ENCODE measurements around the gene IFT20. TPM values are rescaled to one million over a fixed set of nuclear protein-coding genes. Genes with fewer than 3 reads are reported as not detected.

IFT20 gene
- total RNA-seq, 1 experiment from 2014 or later, result 21.0 TPM

- Histone ChIP-seq H3K23ac (ENCODE audit: insufficient read length, low read depth, low read length) (no peak overlapping the region), H2BK15ac (ENCODE audit: low read depth, low read length) (no peak overlapping the region), H2BK120ac (ENCODE audit: low read depth, low read length, poor library complexity, severe bottlenecking) (no peak overlapping the region), H4K5ac (ENCODE audit: insufficient read length, low read depth, low read length) (no peak overlapping the region), H3K27me3 (ENCODE audit: insufficient read depth, low read length) (no peaks in the 10 kb centered on the region), H3K9me3 (ENCODE audit: control insufficient read depth, low read depth, low read length) (no peaks in the 10 kb centered on the region), H3K79me1 (ENCODE audit: insufficient read depth, low read depth, low read length, poor library complexity, severe bottlenecking) (no peaks in the 10 kb centered on the region), H3K79me2 (ENCODE audit: insufficient read depth, low read length) (no peaks in the 10 kb centered on the region), H3K4ac (ENCODE audit: low read depth, low read length) (no peak overlapping the region), H3K14ac (ENCODE audit: insufficient read depth, low read length) (no peak overlapping the region), H3K27ac (ENCODE audit: insufficient read length, low read depth, low read length) (no peak overlapping the region), H3K56ac (ENCODE audit: insufficient read length, low read depth, low read length) (no peak overlapping the region), H2BK12ac (ENCODE audit: insufficient read length, low read depth, low read length) (no peak overlapping the region), H3T11ph (ENCODE audit: low read length) (no peak overlapping the region), H2BK5ac (ENCODE audit: insufficient read length, low read length) (no peak overlapping the region), H3K18ac (ENCODE audit: insufficient read length, low read depth, low read length) (no peak overlapping the region), H3K9ac (ENCODE audit: extremely low read depth, insufficient read length, low read length) (no peak overlapping the region), H2AFZ (ENCODE audit: low read length) (no peak overlapping the region), H4K20me1 (ENCODE audit: control insufficient read depth, insufficient read depth, insufficient read length) (no peaks in the 10 kb centered on the region), H3K4me2 (ENCODE audit: insufficient read depth, insufficient read length, low read length) (no peak overlapping the region), H2AK5ac (ENCODE audit: insufficient read length, low read length) (no peak overlapping the region), H4K91ac (ENCODE audit: insufficient read length, low read depth, low read length) (no peak overlapping the region), H3K23me2 (ENCODE audit: insufficient read length, low read depth, low read length, poor library complexity, severe bottlenecking) (no peaks in the 10 kb centered on the region), H3K4me1 (ENCODE audit: insufficient read depth, low read length) (no peaks in the 10 kb centered on the region), H4K8ac (replicated peaks; ENCODE audit: insufficient read length, low read depth, low read length) (no peak overlapping the region), H2BK20ac (ENCODE audit: low read depth, low read length, poor library complexity, severe bottlenecking) (no peak overlapping the region)
- Mint-ChIP-seq H3K36me3 (ENCODE audit: insufficient read depth in 1 of 3, low read depth in 3 of 3) (peaks cover 27 to 91% (median 71%) of the 10 kb centered on the region in 3 experiments; a peak in 6 of 7 replicates), H3K9me3 (no peaks in the 10 kb centered on the region), H3K27ac (no peak overlapping the region; a peak in 1 of 7 replicates), H3K4me3 (no peak overlapping the region), H3K4me1 (peaks cover 16 to 17% of the 10 kb centered on the region in 2 experiments), H3K27me3 (ENCODE audit: low read depth) (no peaks in the 10 kb centered on the region)
- no peak for DNase-seq
- WGBS (ENCODE audit: extremely low coverage, insufficient read length, low lambda C conversion rate), result no CpG with 5 or more reads among the region's 3 CpGs
- TF ChIP-seq CTCF (conservative IDR thresholded peaks at IDR 0.05), result no peak
Observed at GRCh38 chr17:28348979-28349378, 13.7 kb upstream of the IFT20 start.
